Activated CD8-positive, alpha-beta T cell treated with anti-CD3 and anti-CD28 coated beads for 36 hours (primary cell): ENCODE measurements around the gene EZR. TPM values are rescaled to one million over a fixed set of nuclear protein-coding genes. Genes with fewer than 3 reads are reported as not detected.

ENCODE experiments used
- ATAC-seq: fragments of 200-7000 bp; cut with Tn5 transposase; one replicate; pipeline ENCODE4 v1.10.0; 2021; ENCODE audit warnings: mild to moderate bottlenecking, moderate library complexity
- CTCF ChIA-PET: fragments of 350-600 bp; sonication (Branson Sonifier 250); formaldehyde crosslinking; loops from one replicate; lab custom pipeline; 2021; ENCODE audit warnings: antibody characterized with exemption; lab: Charles Lee
- POLR2A ChIA-PET: fragments of 350-600 bp; sonication (Branson Sonifier 250); formaldehyde crosslinking; loops from one replicate; lab custom pipeline; 2021; ENCODE audit warnings: antibody characterized with exemption; lab: Charles Lee
- DNase-seq: peaks from one replicate; pipeline ENCODE4 v3.0.0-alpha.2; 2020
- H3K27ac Mint-ChIP-seq: one replicate; pipeline ENCODE4 v1.8.0; 2021; ENCODE audit warnings: mild to moderate bottlenecking, mixed read lengths
- H3K27me3 Mint-ChIP-seq: one replicate; pipeline ENCODE4 v1.8.0; 2021; ENCODE audit warnings: mixed read lengths
- H3K36me3 Mint-ChIP-seq: one replicate; pipeline ENCODE4 v1.8.0; 2021; ENCODE audit warnings: low read depth, mixed read lengths
- H3K4me1 Mint-ChIP-seq: one replicate; pipeline ENCODE4 v1.8.0; 2021; ENCODE audit warnings: low read depth, mixed read lengths
- H3K4me3 Mint-ChIP-seq: one replicate; pipeline ENCODE4 v1.8.0; 2021; ENCODE audit warnings: mild to moderate bottlenecking, moderate library complexity, mixed read lengths
- H3K9me3 Mint-ChIP-seq: one replicate; pipeline ENCODE4 v1.8.0; 2021; ENCODE audit warnings: mixed read lengths
- intact Hi-C: fragments of 100-400 bp; cut with micrococcal nuclease; formaldehyde crosslinking; loops from one replicate; pipeline ENCODE4 v1.10.0; 2022
- total RNA-seq, 2 experiments: library from RNA; stranded (reverse); gene quantifications; one replicate each; pipeline ENCODE4 v1.2.3, GENCODE V29; 2021
- TF ChIP-seq, protein P1 (sequence below): fragments of 200-600 bp; IDR thresholded peaks from one replicate; pipeline ENCODE4 v1.8.0; 2022; ENCODE audit warnings: antibody characterized with exemption, mild to moderate bottlenecking

The EZR gene
- total RNA-seq, 2 experiments from 2014 or later = 199 to 206 TPM

DNA sequence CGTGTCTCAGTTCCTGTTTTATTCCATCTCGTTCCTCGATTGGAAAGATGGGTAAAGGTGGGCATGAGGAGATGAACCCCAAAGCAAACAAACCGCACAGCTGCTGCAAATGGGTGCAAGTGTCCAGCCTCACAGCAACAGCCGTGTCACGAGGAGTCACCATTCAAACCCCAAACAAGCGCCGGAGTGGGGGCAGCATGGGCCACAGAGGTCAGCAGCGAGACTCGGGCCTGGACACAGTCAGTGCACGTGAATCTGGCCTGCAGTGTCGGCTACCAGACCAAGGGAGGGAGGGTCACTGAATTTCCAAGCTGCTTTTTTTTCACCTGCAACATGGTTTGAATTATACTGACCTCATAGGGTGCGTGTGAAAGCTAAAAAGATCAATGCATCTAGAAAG is 63.5 kb downstream of the EZR start:
- ChIA-PET CTCF (no interaction called here), POLR2A (interaction anchor here (0.6 to 0.8 kb wide), 3 partner anchors 13 to 354 kb away, joined by 3 read pairs; no protein-coding TSS in a partner anchor)
- no peaks in the 10 kb centered on the region for H3K4me1 Mint-ChIP-seq
- H3K9me3 Mint-ChIP-seq = no peaks in the 10 kb centered on the region
- TF ChIP-seq, protein P1, sequence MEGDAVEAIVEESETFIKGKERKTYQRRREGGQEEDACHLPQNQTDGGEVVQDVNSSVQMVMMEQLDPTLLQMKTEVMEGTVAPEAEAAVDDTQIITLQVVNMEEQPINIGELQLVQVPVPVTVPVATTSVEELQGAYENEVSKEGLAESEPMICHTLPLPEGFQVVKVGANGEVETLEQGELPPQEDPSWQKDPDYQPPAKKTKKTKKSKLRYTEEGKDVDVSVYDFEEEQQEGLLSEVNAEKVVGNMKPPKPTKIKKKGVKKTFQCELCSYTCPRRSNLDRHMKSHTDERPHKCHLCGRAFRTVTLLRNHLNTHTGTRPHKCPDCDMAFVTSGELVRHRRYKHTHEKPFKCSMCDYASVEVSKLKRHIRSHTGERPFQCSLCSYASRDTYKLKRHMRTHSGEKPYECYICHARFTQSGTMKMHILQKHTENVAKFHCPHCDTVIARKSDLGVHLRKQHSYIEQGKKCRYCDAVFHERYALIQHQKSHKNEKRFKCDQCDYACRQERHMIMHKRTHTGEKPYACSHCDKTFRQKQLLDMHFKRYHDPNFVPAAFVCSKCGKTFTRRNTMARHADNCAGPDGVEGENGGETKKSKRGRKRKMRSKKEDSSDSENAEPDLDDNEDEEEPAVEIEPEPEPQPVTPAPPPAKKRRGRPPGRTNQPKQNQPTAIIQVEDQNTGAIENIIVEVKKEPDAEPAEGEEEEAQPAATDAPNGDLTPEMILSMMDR = no peak
- intact Hi-C loops = no loop called here
- no peak for ATAC-seq
- peaks cover 39% of the 10 kb centered on the region for H3K36me3 Mint-ChIP-seq
- H3K27ac Mint-ChIP-seq = no peak overlapping the region
- H3K4me3 Mint-ChIP-seq = no peak overlapping the region
- no peak for DNase-seq
- no peaks in the 10 kb centered on the region for H3K27me3 Mint-ChIP-seq

DNA sequence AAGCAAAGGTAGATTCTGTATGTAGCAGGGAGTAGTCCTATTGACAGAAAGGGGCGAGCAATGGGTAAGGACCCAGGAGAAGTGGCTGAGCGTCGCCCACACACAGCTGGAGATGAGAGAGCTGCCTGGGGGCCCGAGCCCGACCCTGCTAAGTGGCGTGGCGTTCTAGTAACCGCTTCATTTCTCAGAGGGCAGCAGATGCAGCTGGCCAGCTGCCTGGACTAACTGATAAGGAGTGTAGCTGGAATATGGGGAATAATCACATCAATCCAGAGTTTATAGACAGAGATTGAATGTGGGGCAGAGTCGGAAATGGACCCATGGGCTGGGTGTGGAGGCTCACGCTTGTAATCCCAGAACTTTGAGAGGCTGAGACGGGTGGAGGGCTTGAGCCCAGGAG is 64.4 kb downstream of the EZR start:
- H3K4me1 Mint-ChIP-seq = no peaks in the 10 kb centered on the region
- CTCF ChIA-PET = no interaction called here
- no peak overlapping the region for H3K4me3 Mint-ChIP-seq
- ATAC-seq (no peak), DNase-seq (no peak)
- H3K9me3 Mint-ChIP-seq = no peaks in the 10 kb centered on the region
- H3K27me3 Mint-ChIP-seq = no peaks in the 10 kb centered on the region
- H3K27ac Mint-ChIP-seq = no peak overlapping the region
- POLR2A ChIA-PET = no interaction called here
- intact Hi-C loops = no loop called here
- TF ChIP-seq, protein P1 = no peak
- H3K36me3 Mint-ChIP-seq = peaks cover 43% of the 10 kb centered on the region

DNA sequence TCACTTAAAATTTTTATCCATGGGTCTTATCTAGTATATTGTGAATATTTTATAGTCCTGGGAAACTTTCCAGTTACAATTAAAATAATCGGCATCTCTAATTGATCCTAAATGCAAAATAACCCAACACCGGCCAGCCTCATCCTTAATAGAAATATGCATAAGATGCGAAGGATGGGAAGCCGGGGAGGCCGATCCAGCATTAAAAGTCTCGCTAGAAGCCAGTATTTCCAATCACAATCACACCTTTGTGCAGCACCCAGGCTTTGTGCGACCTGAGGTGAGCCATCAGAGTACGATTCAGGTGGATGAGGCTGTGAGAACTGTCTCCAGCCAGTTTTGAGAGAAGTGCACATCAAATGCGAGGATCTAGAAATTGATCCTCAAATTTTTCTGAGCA is 65.4 kb downstream of the EZR start:
- Mint-ChIP-seq H3K27me3 (no peaks in the 10 kb centered on the region), H3K27ac (no peak overlapping the region), H3K4me1 (no peaks in the 10 kb centered on the region), H3K36me3 (peaks cover 44% of the 10 kb centered on the region), H3K4me3 (no peak overlapping the region), H3K9me3 (no peaks in the 10 kb centered on the region)
- TF ChIP-seq, protein P1 = no peak
- DNase-seq (no peak), ATAC-seq (no peak)
- intact Hi-C loops = no loop called here
- ChIA-PET POLR2A (no interaction called here), CTCF (no interaction called here)

DNA sequence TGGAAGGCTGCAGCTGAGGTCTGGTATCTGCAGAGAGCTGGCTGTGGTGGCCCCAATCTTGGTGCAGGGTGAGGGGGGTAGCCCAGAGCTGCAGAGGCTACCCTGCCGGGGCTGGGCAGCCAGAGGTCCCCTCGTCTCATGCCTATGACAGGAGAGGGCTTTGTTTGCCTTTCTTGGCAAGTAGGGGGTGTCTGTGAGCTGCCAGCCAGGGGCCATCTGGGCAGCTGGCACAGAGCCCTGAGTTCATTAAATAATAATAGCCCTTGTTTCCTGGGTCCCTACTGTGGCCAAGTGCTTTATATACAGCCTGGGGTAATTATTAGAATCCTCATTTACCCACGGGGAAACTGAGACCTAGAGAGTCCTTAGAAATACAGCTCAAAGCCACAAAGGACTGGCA is 66.6 kb downstream of the EZR start:
- H3K9me3 Mint-ChIP-seq = no peaks in the 10 kb centered on the region
- POLR2A ChIA-PET = no interaction called here

DNA sequence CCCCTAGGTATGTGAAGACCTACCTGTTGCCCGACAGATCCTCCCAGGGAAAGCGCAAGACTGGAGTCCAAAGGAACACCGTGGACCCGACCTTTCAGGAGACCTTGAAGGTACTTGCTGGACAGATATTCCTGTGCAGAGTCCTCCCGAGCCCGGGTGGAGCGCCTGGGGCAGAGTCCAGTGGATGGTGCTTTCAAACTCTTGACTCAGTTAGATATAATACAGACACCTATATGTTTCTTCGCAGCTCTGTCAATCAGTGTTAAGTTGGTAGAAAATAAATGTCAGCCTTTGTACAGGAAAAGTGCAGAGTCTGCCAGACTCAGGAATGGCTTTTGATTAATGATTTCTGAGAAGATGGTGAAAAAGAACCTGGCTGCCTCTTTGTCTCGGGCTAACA is 67.2 kb downstream of the EZR start:
- no peak overlapping the region for H3K27ac Mint-ChIP-seq
- CTCF ChIA-PET = interaction anchor here (1.0 to 1.7 kb wide), 3 partner anchors 14 to 220 kb away, joined by 3 to 4 read pairs (median 4); no protein-coding TSS in a partner anchor

More for the DNA sequence above, 66.6 kb downstream of the EZR start:
- no peak overlapping the region for H3K4me3 Mint-ChIP-seq
- TF ChIP-seq, protein P1 = no peak
- H3K27ac Mint-ChIP-seq = no peak overlapping the region
- H3K36me3 Mint-ChIP-seq = peaks cover 45% of the 10 kb centered on the region
- DNase-seq (no peak), ATAC-seq (no peak)
- H3K27me3 Mint-ChIP-seq = no peaks in the 10 kb centered on the region
- no peaks in the 10 kb centered on the region for H3K4me1 Mint-ChIP-seq
- CTCF ChIA-PET = interaction anchor here (1.0 to 1.3 kb wide), 2 partner anchors 13 to 220 kb away, joined by 3 to 4 read pairs; no protein-coding TSS in a partner anchor
- intact Hi-C loops = no loop called here

More for the DNA sequence above, 67.2 kb downstream of the EZR start:
- POLR2A ChIA-PET = no interaction called here
- no peaks in the 10 kb centered on the region for H3K9me3 Mint-ChIP-seq
- no peaks in the 10 kb centered on the region for H3K27me3 Mint-ChIP-seq
- TF ChIP-seq, protein P1 = no peak
- DNase-seq = no peak
- no peak overlapping the region for H3K4me3 Mint-ChIP-seq
- H3K4me1 Mint-ChIP-seq = no peaks in the 10 kb centered on the region
- peaks cover 39% of the 10 kb centered on the region for H3K36me3 Mint-ChIP-seq
- intact Hi-C loops = no loop called here
- ATAC-seq = no peak
